HG03159 (cell line): Measurements from ENCODE around the gene EDN2.

Source experiments
- ATAC-seq: cut with Tn5 transposase; IDR thresholded peaks from one replicate; pipeline ENCODE4 v1.9.1; 2021; ENCODE audit warnings: mild to moderate bottlenecking, moderate library complexity; ENCODE audit not compliant: unreplicated experiment

EDN2 gene

GRCh38 chr1:41486053-41486370 lies 1.5 kb upstream of the EDN2 start:
- no peak for ATAC-seq

GRCh38 chr1:41485605-41486004 lies 1.1 kb upstream of the EDN2 start:
- no peak for ATAC-seq

GRCh38 chr1:41483960-41484401 lies 502 bp downstream of the EDN2 start:
- no peak for ATAC-seq

GRCh38 chr1:41483001-41483850 lies 1.3 kb downstream of the EDN2 start:
- no peak for ATAC-seq

- ATAC-seq = no peak
Observed at GRCh38 chr1:41482001-41482765, 2.3 kb downstream of the EDN2 start.

GRCh38 chr1:41481109-41481775 lies 3.2 kb downstream of the EDN2 start:
- ATAC-seq = no peak

- no peak for ATAC-seq
Observed at GRCh38 chr1:41480204-41481108, 4.0 kb downstream of the EDN2 start.

GRCh38 chr1:41479808-41480160 lies 4.7 kb downstream of the EDN2 start:
- ATAC-seq = no peak

GRCh38 chr1:41479000-41479807 lies 5.3 kb downstream of the EDN2 start:
- ATAC-seq = no peak

GRCh38 chr1:41478118-41478748 lies 6.2 kb downstream of the EDN2 start:
- ATAC-seq = no peak

GRCh38 chr1:41476807-41477361 lies 7.6 kb downstream of the EDN2 start:
- ATAC-seq = no peak

- ATAC-seq = no peak
Observed at GRCh38 chr1:41475859-41476567, 8.5 kb downstream of the EDN2 start.

GRCh38 chr1:41475346-41475745 lies 9.1 kb downstream of the EDN2 start:
- ATAC-seq = no peak

GRCh38 chr1:41474490-41475271 lies 9.8 kb downstream of the EDN2 start:
- ATAC-seq = no peak

GRCh38 chr1:41473738-41474362 lies 10.6 kb downstream of the EDN2 start:
- no peak for ATAC-seq

GRCh38 chr1:41471658-41472057 lies 12.8 kb downstream of the EDN2 start:
- no peak for ATAC-seq

- no peak for ATAC-seq
Observed at GRCh38 chr1:41469706-41470105, 14.8 kb downstream of the EDN2 start.
